ENCODE results near the gene NAP1L5. TPM values are rescaled to one million over a fixed set of nuclear protein-coding genes. Genes with fewer than 3 reads are reported as not detected.

NAP1L5 gene
- total RNA-seq, 3 donors from 2014 or later (not counting 1 experiment from before 2014, with no cell fraction given), result 11.4 to 16.1 (median 12.7) TPM

GRCh38 chr4:88735564-88735963 is 37.9 kb upstream of the NAP1L5 start:
- Histone ChIP-seq H3K4me3 (ENCODE audit: low read length) (no peak overlapping the region), H3K36me3 (ENCODE audit: control insufficient read depth, insufficient read depth, low read length) (no peaks in the 10 kb centered on the region), H3K27ac (ENCODE audit: low read length) (no peak overlapping the region), H3K9me3 (ENCODE audit: control insufficient read depth, insufficient read depth, low read length) (no peaks in the 10 kb centered on the region), H3K4me1 (ENCODE audit: control insufficient read depth, insufficient read depth, low read length) (peaks cover 15% of the 10 kb centered on the region), H3K27me3 (ENCODE audit: control insufficient read depth, insufficient read depth, low read length) (no peaks in the 10 kb centered on the region)
- intact Hi-C loops (cut with micrococcal nuclease), result no loop called here
- no peaks in the 10 kb centered on the region for H3K27me3 Mint-ChIP-seq (ENCODE audit: low read depth in 2 of 2)
- no peak for TF ChIP-seq CTCF (IDR thresholded peaks at IDR 0.05)
- H3K4me3 Mint-ChIP-seq, result no peak overlapping the region
- no peak for DNase-seq
- 100% methylated on average over 1 of the region's 1 CpG for WGBS (ENCODE audit: insufficient coverage)
- H3K9me3 Mint-ChIP-seq, result no peaks in the 10 kb centered on the region
- no peak for ATAC-seq
- H3K36me3 Mint-ChIP-seq, result no peaks in the 10 kb centered on the region
- H3K4me1 Mint-ChIP-seq, result peaks cover 12 to 19% of the 10 kb centered on the region in 2 donors
- H3K27ac Mint-ChIP-seq, result no peak overlapping the region

GRCh38 chr4:88734403-88734949 is 36.8 kb upstream of the NAP1L5 start:
- no peaks in the 10 kb centered on the region for H3K36me3 Mint-ChIP-seq
- no peaks in the 10 kb centered on the region for H3K9me3 Mint-ChIP-seq
- DNase-seq (no peak), ATAC-seq (no peak)
- no peak overlapping the region for H3K27ac Mint-ChIP-seq
- 82% methylated on average over 3 of the region's 3 CpGs for WGBS (ENCODE audit: insufficient coverage)
- no peak overlapping the region for H3K27ac ChIP-seq (ENCODE audit: low read length)
- H3K27me3 Mint-ChIP-seq (ENCODE audit: low read depth in 2 of 2), result no peaks in the 10 kb centered on the region
- no peak overlapping the region for H3K4me3 Mint-ChIP-seq
- H3K4me1 Mint-ChIP-seq, result peaks cover 12 to 19% of the 10 kb centered on the region in 2 donors
- H3K36me3 ChIP-seq (ENCODE audit: control insufficient read depth, insufficient read depth, low read length), result peaks cover 1% of the 10 kb centered on the region
- peaks cover 15% of the 10 kb centered on the region for H3K4me1 ChIP-seq (ENCODE audit: control insufficient read depth, insufficient read depth, low read length)
- H3K4me3 ChIP-seq (ENCODE audit: low read length), result no peak overlapping the region
- H3K27me3 ChIP-seq (ENCODE audit: control insufficient read depth, insufficient read depth, low read length), result no peaks in the 10 kb centered on the region
- intact Hi-C loops (cut with micrococcal nuclease), result no loop called here
- TF ChIP-seq CTCF (IDR thresholded peaks at IDR 0.05), result no peak
- H3K9me3 ChIP-seq (ENCODE audit: control insufficient read depth, insufficient read depth, low read length), result no peaks in the 10 kb centered on the region

GRCh38 chr4:88732714-88733368 is 35.2 kb upstream of the NAP1L5 start:
- no peak for ATAC-seq
- no peak for TF ChIP-seq CTCF (IDR thresholded peaks at IDR 0.05)
- DNase-seq, result no peak
- Histone ChIP-seq H3K27me3 (ENCODE audit: control insufficient read depth, insufficient read depth, low read length) (no peaks in the 10 kb centered on the region), H3K36me3 (ENCODE audit: control insufficient read depth, insufficient read depth, low read length) (peaks cover 15% of the 10 kb centered on the region), H3K4me1 (ENCODE audit: control insufficient read depth, insufficient read depth, low read length) (peaks cover 7% of the 10 kb centered on the region), H3K9me3 (ENCODE audit: control insufficient read depth, insufficient read depth, low read length) (no peaks in the 10 kb centered on the region), H3K27ac (ENCODE audit: low read length) (no peak overlapping the region), H3K4me3 (ENCODE audit: low read length) (no peak overlapping the region)
- H3K4me3 Mint-ChIP-seq, result no peak overlapping the region
- 100% methylated on average over 1 of the region's 5 CpGs for WGBS (ENCODE audit: insufficient coverage)
- H3K27me3 Mint-ChIP-seq (ENCODE audit: low read depth in 2 of 2), result no peaks in the 10 kb centered on the region
- peaks cover 6 to 15% of the 10 kb centered on the region in 2 donors for H3K4me1 Mint-ChIP-seq
- H3K36me3 Mint-ChIP-seq, result no peaks in the 10 kb centered on the region
- intact Hi-C loops (cut with micrococcal nuclease), result no loop called here
- no peak overlapping the region for H3K27ac Mint-ChIP-seq
- H3K9me3 Mint-ChIP-seq, result no peaks in the 10 kb centered on the region

GRCh38 chr4:88731381-88731780 is 33.8 kb upstream of the NAP1L5 start:
- H3K36me3 ChIP-seq (ENCODE audit: control insufficient read depth, insufficient read depth, low read length), result peaks cover 22% of the 10 kb centered on the region
- WGBS (ENCODE audit: insufficient coverage), result 73% methylated on average over 4 of the region's 4 CpGs
- ATAC-seq, result no peak
- no peak overlapping the region for H3K27ac Mint-ChIP-seq
- no peak for TF ChIP-seq CTCF (IDR thresholded peaks at IDR 0.05)
- intact Hi-C loops (cut with micrococcal nuclease), result no loop called here
- H3K4me3 Mint-ChIP-seq, result no peak overlapping the region
- DNase-seq, result no peak
- H3K4me1 Mint-ChIP-seq, result peaks cover 0 to under 1% of the 10 kb centered on the region in 2 donors
- H3K9me3 Mint-ChIP-seq, result no peaks in the 10 kb centered on the region
- H3K9me3 ChIP-seq (ENCODE audit: control insufficient read depth, insufficient read depth, low read length), result no peaks in the 10 kb centered on the region
- no peaks in the 10 kb centered on the region for H3K4me1 ChIP-seq (ENCODE audit: control insufficient read depth, insufficient read depth, low read length)
- H3K36me3 Mint-ChIP-seq, result peaks cover 6% of the 10 kb centered on the region
- H3K4me3 ChIP-seq (ENCODE audit: low read length), result no peak overlapping the region
- H3K27ac ChIP-seq (ENCODE audit: low read length), result no peak overlapping the region
- H3K27me3 ChIP-seq (ENCODE audit: control insufficient read depth, insufficient read depth, low read length), result no peaks in the 10 kb centered on the region
- no peaks in the 10 kb centered on the region for H3K27me3 Mint-ChIP-seq (ENCODE audit: low read depth in 2 of 2)

Data from natural killer cell (primary cell).